ENCODE results near the gene PRKACA. TPM values are rescaled to one million over a fixed set of nuclear protein-coding genes. Genes with fewer than 3 reads are reported as not detected.
A peak's percentile ranks its signal among the peaks of the same experiment; 100 is the strongest.

The PRKACA gene
- total RNA-seq (ENCODE audit: low replicate concordance): 55.3 and 88.1 TPM in 2 replicates
- long read RNA-seq: 0 reads

DNA sequence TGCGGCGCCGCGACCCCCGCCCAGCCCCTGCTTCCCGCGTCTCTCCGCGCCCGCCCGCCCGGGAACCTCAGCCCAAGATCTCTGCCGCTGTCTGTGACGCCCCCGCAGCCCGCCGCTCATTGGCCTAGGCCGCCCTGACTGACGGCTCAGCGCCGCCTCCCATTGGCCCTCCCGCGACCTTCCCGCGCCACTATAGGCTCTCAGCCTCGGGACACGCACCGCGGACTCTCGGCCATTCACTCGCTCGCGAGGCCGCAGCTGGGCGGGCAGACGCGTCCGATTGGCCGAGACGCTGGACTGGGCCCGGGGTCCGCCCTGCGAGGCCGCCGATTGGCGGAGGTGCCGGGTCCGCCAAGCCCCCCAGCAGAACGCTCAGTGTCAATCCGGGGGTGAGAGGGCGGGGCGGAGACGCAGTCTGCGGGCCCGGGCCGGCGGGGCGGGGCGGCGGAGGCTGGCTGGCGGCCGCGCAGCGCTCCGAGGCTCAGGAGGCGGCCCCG lies at the start of gene PRKACA:
TSS of gene PRKACA (minus strand) at position 95 of the 497 bp plus-strand sequence. CDS start 215 bp downstream, outside the sequence.
- H3K36me3 Mint-ChIP-seq: no peaks in the 10 kb centered on the region
- DNase-seq (ENCODE audit: extremely low spot score, unreplicated experiment): peak; percentile 100
- H3K27me3 Mint-ChIP-seq: no peaks in the 10 kb centered on the region
- peak within 1 kb of the TSS; percentile 97 for H3K4me3 Mint-ChIP-seq
- H3K27ac Mint-ChIP-seq: peak within 1 kb of the TSS; percentile 90
- TF ChIP-seq, protein P1, sequence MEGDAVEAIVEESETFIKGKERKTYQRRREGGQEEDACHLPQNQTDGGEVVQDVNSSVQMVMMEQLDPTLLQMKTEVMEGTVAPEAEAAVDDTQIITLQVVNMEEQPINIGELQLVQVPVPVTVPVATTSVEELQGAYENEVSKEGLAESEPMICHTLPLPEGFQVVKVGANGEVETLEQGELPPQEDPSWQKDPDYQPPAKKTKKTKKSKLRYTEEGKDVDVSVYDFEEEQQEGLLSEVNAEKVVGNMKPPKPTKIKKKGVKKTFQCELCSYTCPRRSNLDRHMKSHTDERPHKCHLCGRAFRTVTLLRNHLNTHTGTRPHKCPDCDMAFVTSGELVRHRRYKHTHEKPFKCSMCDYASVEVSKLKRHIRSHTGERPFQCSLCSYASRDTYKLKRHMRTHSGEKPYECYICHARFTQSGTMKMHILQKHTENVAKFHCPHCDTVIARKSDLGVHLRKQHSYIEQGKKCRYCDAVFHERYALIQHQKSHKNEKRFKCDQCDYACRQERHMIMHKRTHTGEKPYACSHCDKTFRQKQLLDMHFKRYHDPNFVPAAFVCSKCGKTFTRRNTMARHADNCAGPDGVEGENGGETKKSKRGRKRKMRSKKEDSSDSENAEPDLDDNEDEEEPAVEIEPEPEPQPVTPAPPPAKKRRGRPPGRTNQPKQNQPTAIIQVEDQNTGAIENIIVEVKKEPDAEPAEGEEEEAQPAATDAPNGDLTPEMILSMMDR (conservative IDR thresholded peaks at IDR 0.05): no peak
- peaks cover 27% of the 10 kb centered on the region for H3K4me1 Mint-ChIP-seq (ENCODE audit: unreplicated experiment)
- H3K9me3 Mint-ChIP-seq: no peaks in the 10 kb centered on the region

DNA sequence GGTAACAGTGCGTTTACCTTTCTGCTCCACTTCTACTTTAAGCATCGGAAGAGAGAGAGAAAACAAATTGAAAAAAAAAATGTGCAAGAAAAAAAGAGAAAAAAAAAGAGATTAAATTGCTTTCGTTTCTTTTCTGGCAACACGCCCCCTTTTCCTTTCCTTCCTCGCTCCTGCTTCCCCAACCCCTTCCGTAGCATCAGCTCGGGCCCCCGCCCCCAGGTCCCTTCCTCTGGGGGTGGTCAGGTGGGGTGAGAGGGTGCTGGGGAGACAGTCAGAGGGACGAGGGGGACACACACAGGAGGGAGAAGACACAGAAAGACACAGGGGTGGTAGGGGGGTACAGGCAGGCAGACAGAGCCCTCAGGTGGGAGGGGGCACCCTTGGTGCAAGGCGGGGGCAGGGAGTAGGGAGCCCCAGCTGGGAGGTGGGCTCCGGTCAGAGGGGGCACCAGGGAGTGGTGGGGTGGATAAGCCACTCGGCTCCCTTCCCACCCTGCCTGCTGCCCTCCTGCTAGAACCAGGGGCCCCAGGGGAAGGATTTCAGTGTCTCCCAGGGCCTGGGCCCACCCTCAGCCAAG lies 49.5 kb upstream of the PRKACA start:
- H3K36me3 Mint-ChIP-seq: peaks cover 20% of the 10 kb centered on the region

DNA sequence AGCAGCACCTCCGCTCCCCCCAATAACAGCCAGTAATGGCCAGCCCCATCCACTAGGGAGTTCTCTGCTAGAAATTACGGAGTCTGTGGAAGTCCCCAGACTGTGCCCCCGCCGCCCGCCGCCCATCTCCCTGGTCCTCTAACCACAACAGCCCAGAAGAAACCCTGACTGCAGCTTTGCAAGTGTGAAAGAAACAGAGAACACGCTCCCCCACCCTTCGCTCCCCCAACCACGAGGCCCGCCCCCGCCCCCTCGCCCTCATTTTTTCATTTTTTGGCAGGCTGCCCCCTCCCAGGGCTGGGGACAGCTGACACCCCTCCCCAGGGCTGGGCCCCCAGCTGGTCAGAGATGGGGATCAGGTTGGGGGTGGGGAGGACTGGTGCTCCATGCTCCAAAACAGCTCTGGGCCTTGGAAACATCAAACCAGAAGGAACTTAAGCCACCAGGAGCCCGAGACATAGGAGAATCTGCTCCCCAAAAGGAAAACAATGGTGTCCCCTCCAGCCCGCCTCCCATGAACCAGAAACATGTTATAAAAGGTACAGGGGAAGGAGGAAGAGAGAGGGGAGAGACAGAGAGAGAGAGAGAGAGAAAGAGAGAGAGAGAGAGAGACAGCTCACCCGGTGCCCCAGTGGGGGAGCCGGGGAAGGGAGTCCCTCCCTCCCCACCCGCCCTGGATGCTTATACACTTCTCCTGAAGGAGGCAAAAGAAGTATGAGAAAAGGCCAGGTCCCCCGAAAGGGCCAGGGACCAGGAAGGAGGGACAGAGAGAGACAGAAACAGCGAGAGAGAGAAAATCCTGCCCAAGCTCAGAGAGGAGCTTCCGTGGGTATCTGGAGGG lies 48.6 kb upstream of the PRKACA start:
- H3K9me3 Mint-ChIP-seq: no peaks in the 10 kb centered on the region
- no peak for DNase-seq (ENCODE audit: extremely low spot score, unreplicated experiment)
- H3K27ac Mint-ChIP-seq: peak overlapping the region; percentile 43
- no peaks in the 10 kb centered on the region for H3K27me3 Mint-ChIP-seq
- peaks cover 14% of the 10 kb centered on the region for H3K4me1 Mint-ChIP-seq (ENCODE audit: unreplicated experiment)
- TF ChIP-seq, protein P1 (conservative IDR thresholded peaks at IDR 0.05): no peak
- peaks cover 16% of the 10 kb centered on the region for H3K36me3 Mint-ChIP-seq
- H3K4me3 Mint-ChIP-seq: peak overlapping the region; percentile 25

More for the DNA sequence above, 49.5 kb upstream of the PRKACA start:
- Mint-ChIP-seq H3K27me3 (no peaks in the 10 kb centered on the region), H3K4me3 (peak overlapping the region; percentile 64), H3K27ac (peak overlapping the region; percentile 43), H3K9me3 (no peaks in the 10 kb centered on the region), H3K4me1 (ENCODE audit: unreplicated experiment) (peaks cover 14% of the 10 kb centered on the region)
- TF ChIP-seq, protein P1 (conservative IDR thresholded peaks at IDR 0.05): no peak
- no peak for DNase-seq (ENCODE audit: extremely low spot score, unreplicated experiment)

DNA sequence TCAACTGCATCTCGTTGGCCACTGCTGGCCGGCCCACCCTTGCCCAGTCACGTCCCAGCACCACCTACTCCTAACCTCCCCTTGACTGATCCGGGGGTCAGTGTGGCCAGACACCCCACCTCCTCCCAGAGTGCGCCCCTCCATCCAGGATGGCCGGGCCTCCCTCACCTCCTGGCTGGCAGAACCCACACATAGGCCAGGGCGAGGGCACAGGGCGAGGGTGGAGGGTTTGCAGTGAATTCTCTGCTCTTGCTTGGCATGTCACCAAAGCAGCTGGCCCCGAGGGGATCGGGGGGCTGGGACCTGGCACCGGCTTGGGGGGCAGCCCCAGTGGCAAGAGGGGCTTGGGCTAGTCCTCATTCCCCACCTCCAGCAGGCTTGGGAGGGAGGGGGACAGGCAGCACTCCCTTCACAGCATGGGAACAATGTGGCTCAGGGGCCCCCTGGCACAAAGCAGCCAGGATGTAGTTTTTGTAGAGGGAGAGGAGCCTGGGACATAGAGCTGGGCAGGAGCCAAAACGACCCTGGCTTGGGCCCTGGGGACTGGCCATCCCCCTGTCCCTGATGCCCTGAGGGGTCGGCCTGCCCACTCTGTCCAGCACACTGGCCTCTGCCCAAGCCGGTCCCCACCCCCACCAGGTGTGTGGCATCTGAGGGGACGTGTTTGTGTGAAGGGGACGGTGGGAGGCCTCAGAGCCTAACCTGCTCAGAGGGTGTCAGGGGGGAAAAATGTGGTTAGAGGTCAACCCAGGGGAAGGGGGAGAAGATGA lies 47.3 kb upstream of the PRKACA start:
- Mint-ChIP-seq H3K4me1 (ENCODE audit: unreplicated experiment) (peaks cover 14% of the 10 kb centered on the region), H3K4me3 (no peak overlapping the region), H3K36me3 (peaks cover 3% of the 10 kb centered on the region), H3K27ac (no peak overlapping the region), H3K27me3 (no peaks in the 10 kb centered on the region), H3K9me3 (no peaks in the 10 kb centered on the region)
- no peak for DNase-seq (ENCODE audit: extremely low spot score, unreplicated experiment)
- TF ChIP-seq, protein P1 (conservative IDR thresholded peaks at IDR 0.05): no peak

DNA sequence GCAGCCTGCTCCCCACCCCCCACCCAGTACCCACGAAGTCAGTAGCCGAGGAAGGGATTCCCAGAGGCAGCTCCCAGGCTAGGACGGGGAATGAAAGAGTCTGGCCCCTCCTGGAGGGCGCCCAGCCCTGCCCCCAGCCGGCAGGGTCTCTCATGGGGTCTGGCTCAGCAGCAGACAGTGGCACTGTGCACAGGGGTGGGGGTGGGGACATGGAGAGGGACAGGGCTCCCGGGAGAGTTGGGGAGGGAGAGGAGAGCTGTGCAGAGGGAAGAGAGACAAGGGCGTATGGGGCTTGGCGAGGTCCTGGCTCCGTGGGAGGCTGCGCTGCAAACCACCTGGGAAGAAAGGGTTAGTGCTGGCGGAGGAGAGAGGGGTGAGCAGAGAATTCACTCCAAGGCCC lies 46.5 kb upstream of the PRKACA start:
- DNase-seq (ENCODE audit: extremely low spot score, unreplicated experiment): no peak
- Mint-ChIP-seq H3K4me1 (ENCODE audit: unreplicated experiment) (peaks cover 14% of the 10 kb centered on the region), H3K36me3 (peaks cover 3% of the 10 kb centered on the region), H3K4me3 (no peak overlapping the region), H3K9me3 (no peaks in the 10 kb centered on the region), H3K27ac (no peak overlapping the region), H3K27me3 (no peaks in the 10 kb centered on the region)
- TF ChIP-seq, protein P1 (conservative IDR thresholded peaks at IDR 0.05): no peak
